H1 (cell line): ENCODE data around the gene NAPA. TPM values are rescaled to one million over a fixed set of nuclear protein-coding genes. Genes with fewer than 3 reads are reported as not detected.

Experiments used
- CTCF ChIA-PET: fragments of 300-600 bp; sonication (Branson Sonifier 250); formaldehyde crosslinking; loops from one replicate; lab custom pipeline; 2021; ENCODE audit not compliant: partially characterized antibody; lab: Charles Lee
- POLR2A ChIA-PET: fragments of 300-600 bp; sonication (Branson Sonifier 250); formaldehyde crosslinking; loops from one replicate; lab custom pipeline; 2021; ENCODE audit warnings: inconsistent platforms; ENCODE audit not compliant: partially characterized antibody; lab: Charles Lee
- DNase-seq, 2 experiments: peaks; one replicate each; pipeline versions ENCODE4 v3.0.0 to v3.0.0-alpha.2; 2010 to 2022; ENCODE audit warnings: low spot score in 2 of 2, low read depth in 1 of 2, mixed read lengths in 1 of 2
- FAIRE-seq: peaks from 2 replicates; lab custom pipeline; 2011; peaks lifted over from hg19 to GRCh38; lab: Jason Lieb, UNC
- H2AFZ ChIP-seq: 2 replicates; pipeline ENCODE4 v1.8.1; 2012; ENCODE audit warnings: low read length, inconsistent platforms
- H2AK5ac ChIP-seq: 2 replicates; pipeline ENCODE4 v1.6.1; 2013; ENCODE audit warnings: low read depth, low read length
- H2BK120ac ChIP-seq: replicated peaks from 2 replicates; pipeline ENCODE3; 2013; ENCODE audit warnings: low read depth, low read length, inconsistent platforms
- H2BK12ac ChIP-seq: 2 replicates; pipeline ENCODE4 v1.6.1; 2013; ENCODE audit warnings: low read depth, low read length
- H2BK15ac ChIP-seq: 2 replicates; pipeline ENCODE4 v1.6.1; 2013; ENCODE audit warnings: low read length
- H2BK20ac ChIP-seq: 2 replicates; pipeline ENCODE4 v1.6.1; 2013; ENCODE audit warnings: low read length
- H2BK5ac ChIP-seq: 2 replicates; pipeline ENCODE4 v1.6.1; 2013; ENCODE audit warnings: low read depth, low read length
- H3K14ac ChIP-seq: 2 replicates; pipeline ENCODE4 v1.6.1; 2013; ENCODE audit warnings: inconsistent platforms; ENCODE audit not compliant: insufficient read length
- H3K18ac ChIP-seq: 2 replicates; pipeline ENCODE4 v1.6.1; 2013; ENCODE audit warnings: low read length; ENCODE audit errors: extremely low read depth
- H3K23ac ChIP-seq: 2 replicates; pipeline ENCODE4 v1.6.1; 2013; ENCODE audit warnings: inconsistent platforms; ENCODE audit not compliant: insufficient read length
- H3K23me2 ChIP-seq: 2 replicates; pipeline ENCODE4 v1.6.1; 2013; ENCODE audit warnings: low read depth, low read length
- H3K27ac ChIP-seq: 2 replicates; pipeline ENCODE4 v1.6.1; 2011; ENCODE audit warnings: low read depth, low read length, inconsistent platforms
- H3K27me3 ChIP-seq, 4 experiments: replicated peaks in 1 of 4; 1 replicate in 1 of 4; 2 replicates in 3 of 4; pipeline versions ENCODE4 v1.6.1 to v1.8.1; 2011 to 2013; ENCODE audit warnings: low read length in 3 of 4, mild to moderate bottlenecking in 3 of 4, inconsistent platforms in 2 of 4, mixed read lengths in 2 of 4, moderate library complexity in 1 of 4; ENCODE audit not compliant: control insufficient read depth in 3 of 4, insufficient read depth in 3 of 4; ENCODE audit errors: extremely low read depth in 1 of 4
- H3K36me3 ChIP-seq, 4 experiments: 2 replicates each; pipeline versions ENCODE4 v1.6.1 to v1.8.1; 2011 to 2013; ENCODE audit warnings: mild to moderate bottlenecking in 4 of 4, low read length in 3 of 4, moderate library complexity in 2 of 4, control low read depth in 1 of 4, inconsistent platforms in 1 of 4; ENCODE audit not compliant: insufficient read depth in 4 of 4, control insufficient read depth in 2 of 4
- H3K4ac ChIP-seq: replicated peaks from 2 replicates; pipeline ENCODE3; 2013; ENCODE audit warnings: low read length, low read depth, mixed read lengths, inconsistent platforms; ENCODE audit not compliant: insufficient read length
- H3K4me1 ChIP-seq, 4 experiments: replicated peaks in 1 of 4; 1 replicate in 1 of 4; 2 replicates in 3 of 4; pipeline versions ENCODE4 v1.6.1 to v1.8.1; 2011 to 2013; ENCODE audit warnings: low read length in 3 of 4, inconsistent platforms in 2 of 4, mixed read lengths in 1 of 4; ENCODE audit not compliant: insufficient read depth in 4 of 4, control insufficient read depth in 3 of 4
- H3K4me2 ChIP-seq, 2 experiments: 2 replicates each; pipeline versions ENCODE4 v1.6.1 to v1.8.1; 2011 to 2013; ENCODE audit warnings: low read depth in 2 of 2, low read length in 2 of 2, control low read depth in 1 of 2, inconsistent platforms in 1 of 2, mild to moderate bottlenecking in 1 of 2; ENCODE audit not compliant: insufficient read depth in 1 of 2
- H3K4me3 ChIP-seq, 4 experiments: fragments of 200-600, 300-600 bp in 1 of 4; sonication (generic), shearing (Covaris generic), sonication (Bioruptor Twin) in 1 of 4; 2 replicates each; pipeline versions ENCODE4 v1.5.1 to v1.8.1; 2011 to 2016; ENCODE audit warnings: low read length in 4 of 4, low read depth in 3 of 4, control low read depth in 2 of 4, inconsistent platforms in 2 of 4, mild to moderate bottlenecking in 2 of 4, mixed read lengths in 1 of 4, moderate library complexity in 1 of 4; ENCODE audit not compliant: insufficient read depth in 2 of 4; ENCODE audit errors: extremely low read depth in 1 of 4
- H3K56ac ChIP-seq: replicated peaks from 2 replicates; pipeline ENCODE3; 2013; ENCODE audit warnings: low read depth, mild to moderate bottlenecking, mixed read lengths, low read length, inconsistent platforms; ENCODE audit not compliant: insufficient read length
- H3K79me1 ChIP-seq: 2 replicates; pipeline ENCODE4 v1.6.1; 2013; ENCODE audit warnings: low read depth, low read length, control low read depth
- H3K79me2 ChIP-seq, 2 experiments: 2 replicates each; pipeline versions ENCODE4 v1.6.1 to v1.8.1; 2012 to 2013; ENCODE audit warnings: low read length in 2 of 2, mild to moderate bottlenecking in 2 of 2, inconsistent platforms in 1 of 2; ENCODE audit not compliant: insufficient read depth in 2 of 2, control insufficient read depth in 1 of 2
- H3K9ac ChIP-seq, 4 experiments: replicated peaks in 1 of 4; 1 replicate in 1 of 4; 2 replicates in 3 of 4; pipeline versions ENCODE4 v1.6.1 to v1.8.1; 2011 to 2013; ENCODE audit warnings: low read depth in 3 of 4, low read length in 3 of 4, control low read depth in 2 of 4, mild to moderate bottlenecking in 2 of 4, moderate library complexity in 2 of 4, inconsistent platforms in 1 of 4; ENCODE audit errors: extremely low read depth in 1 of 4
- H3K9me3 ChIP-seq, 2 experiments: 2 replicates each; pipeline versions ENCODE4 v1.6.1 to v1.8.1; 2012 to 2013; ENCODE audit warnings: mild to moderate bottlenecking in 2 of 2, moderate library complexity in 2 of 2, control low read depth in 1 of 2, inconsistent platforms in 1 of 2, low read depth in 1 of 2, low read length in 1 of 2, mixed read lengths in 1 of 2; ENCODE audit not compliant: insufficient read depth in 2 of 2
- H4K20me1 ChIP-seq, 2 experiments: replicated peaks in 1 of 2; 2 replicates each; pipeline versions ENCODE3 to v1.8.1; 2011 to 2013; ENCODE audit warnings: inconsistent platforms in 2 of 2, low read length in 2 of 2, mild to moderate bottlenecking in 1 of 2; ENCODE audit not compliant: insufficient read depth in 2 of 2, control insufficient read depth in 1 of 2
- H4K5ac ChIP-seq: 2 replicates; pipeline ENCODE4 v1.6.1; 2013; ENCODE audit warnings: low read length, low read depth, mixed read lengths, inconsistent platforms; ENCODE audit not compliant: insufficient read length
- H4K8ac ChIP-seq: 2 replicates; pipeline ENCODE4 v1.8.0; 2013; ENCODE audit warnings: mild to moderate bottlenecking, moderate library complexity, low read length, inconsistent platforms; ENCODE audit not compliant: insufficient read depth; ENCODE audit errors: extremely low read depth
- H4K91ac ChIP-seq: replicated peaks from 2 replicates; pipeline ENCODE3; 2013; ENCODE audit warnings: low read length, mixed read lengths, inconsistent platforms; ENCODE audit not compliant: insufficient read length
- CHD1 ChIP-seq: IDR thresholded peaks from 2 replicates; pipeline ENCODE4 v1.6.1; 2012; ENCODE audit warnings: low read depth, low read length, improper control_type of control experiment
- HDAC2 ChIP-seq, 2 experiments: fragments of 300-600 bp in 1 of 2; sonication (generic) in 1 of 2; IDR thresholded peaks; 2 replicates each; pipeline ENCODE4 v1.6.1; 2011 to 2012; ENCODE audit warnings: low read depth in 2 of 2, low read length in 2 of 2, mild to moderate bottlenecking in 2 of 2, moderate library complexity in 2 of 2, borderline replicate concordance in 1 of 2, inconsistent platforms in 1 of 2
- RBBP5 ChIP-seq: IDR thresholded peaks from 2 replicates; pipeline ENCODE4 v1.7.1; 2012; ENCODE audit warnings: low read depth, mild to moderate bottlenecking, inconsistent platforms, low read length, moderate library complexity, borderline replicate concordance
- SAP30 ChIP-seq: fragments of 300-600 bp; sonication (generic); IDR thresholded peaks from 2 replicates; pipeline ENCODE4 v1.7.1; 2012; ENCODE audit warnings: low read length, moderate library complexity, mild to moderate bottlenecking, inconsistent platforms; ENCODE audit not compliant: insufficient read depth, insufficient replicate concordance
- SP1 ChIP-seq: IDR thresholded peaks from 2 replicates; pipeline ENCODE4 v1.6.1; 2011; ENCODE audit warnings: low read depth, low read length
- ZNF274 ChIP-seq: IDR thresholded peaks from 2 replicates; pipeline ENCODE4 v1.7.0; 2012; ENCODE audit warnings: low read length, borderline replicate concordance; ENCODE audit errors: extremely low read depth
- WGBS, 2 experiments: shearing (Covaris generic) in 1 of 2; methylation state at CpG; one replicate each; pipeline versions ENCODE4 v1.1.6 to v1.1.7; 2013 to 2015; ENCODE audit warnings: low lambda C conversion rate in 2 of 2, mixed read lengths in 2 of 2, inconsistent platforms in 1 of 2, low coverage in 1 of 2, missing lambda C conversion rate in 1 of 2; ENCODE audit not compliant: insufficient replicate concordance in 2 of 2, insufficient coverage in 1 of 2, insufficient read length in 1 of 2; ENCODE audit errors: extremely low coverage in 1 of 2, missing lambda C conversion rate in 1 of 2; 5-methylcytosine and 5-hydroxymethylcytosine counted together
- polyA plus RNA-seq, 7 experiments: library from polyadenylated mRNA; depleted of rRNA in 3 of 7; stranded (reverse) in 5 of 7; unstranded in 2 of 7; fragments of >200 nt in 5 of 7; fragments of 200-250 nt in 2 of 7; gene quantifications; 1 replicate in 5 of 7; 2 replicates in 1 of 7; 4 replicates in 1 of 7; pipeline versions ENCODE4 v1.2.1 to v1.2.3, GENCODE V29; 2011 to 2013; ENCODE audit warnings: missing spikeins in 2 of 7, mixed read lengths in 2 of 7
- total RNA-seq: library from RNA; stranded (reverse); fragmentation: NEBNext Ultra II Directional; extraction: Animal tissue kit (Norgen Biotek cat#: 25700); gene quantifications from 2 replicates; pipeline ENCODE4 v1.2.1, GENCODE V29; 2021
- TF ChIP-seq, protein P1 (sequence below): IDR thresholded peaks from 2 replicates; pipeline ENCODE4 v1.6.1; 2012; ENCODE audit warnings: inconsistent platforms
- TF ChIP-seq, protein P2 (sequence below): IDR thresholded peaks from 2 replicates; pipeline ENCODE4 v1.6.1; 2012; ENCODE audit warnings: low read length, inconsistent platforms
- TF ChIP-seq, protein P3 (sequence below): IDR thresholded peaks from 2 replicates; pipeline ENCODE4 v1.6.1; 2011; ENCODE audit warnings: low read depth, mild to moderate bottlenecking, low read length; ENCODE audit not compliant: insufficient read depth

NAPA gene
- total and polyA plus RNA-seq, 2 of the 8 experiments (the other 6 are each of a cell fraction or from before 2014, with no cell fraction given): 58.5 to 78.2 TPM

DNA sequence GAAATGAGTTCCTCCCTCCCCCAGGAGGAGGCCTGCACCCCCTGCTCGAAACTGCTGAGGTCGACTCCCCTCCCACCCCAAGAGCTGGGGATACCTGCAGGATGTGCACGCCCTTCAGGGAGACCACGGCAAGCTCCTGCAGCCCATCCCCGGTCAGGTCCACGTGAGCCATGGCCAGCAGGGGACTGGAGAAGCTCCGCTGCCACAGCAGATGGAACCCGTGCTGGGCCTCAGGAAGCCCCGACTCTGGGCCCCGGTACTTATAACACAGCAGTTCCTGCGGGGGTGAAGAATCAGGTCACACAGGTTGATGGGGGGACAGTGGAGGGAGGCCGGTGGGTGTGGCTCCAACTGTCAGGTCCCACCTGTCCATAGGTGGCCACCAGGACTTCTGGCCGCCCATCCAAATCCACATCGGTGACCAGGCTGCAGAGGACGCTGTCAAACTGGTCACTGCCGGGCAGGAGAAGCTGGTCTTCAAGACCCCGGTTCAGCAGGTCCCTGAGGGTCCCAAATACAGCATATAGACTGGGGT lies 38.4 kb downstream of the NAPA start:
- Histone ChIP-seq H3K4me1 (peaks cover 0 to 8% (median 3%) of the 10 kb centered on the region in 4 experiments; a peak in 2 of 7 replicates), H3K79me2 (no peaks in the 10 kb centered on the region), H3K23ac (no peak overlapping the region), H2BK12ac (no peak overlapping the region), H3K36me3 (peaks cover 0 to 2% (median under 1%) of the 10 kb centered on the region in 4 experiments; a peak in 1 of 8 replicates), H2BK15ac (no peak overlapping the region), H2AFZ (no peak overlapping the region), H4K8ac (no peak overlapping the region; the same call in 1 of the 2 replicates), H4K91ac (no peak overlapping the region), H3K14ac (no peak overlapping the region), H3K79me1 (no peaks in the 10 kb centered on the region), H3K18ac (no peak overlapping the region), H2AK5ac (no peak overlapping the region), H2BK5ac (no peak overlapping the region), H4K5ac (no peak overlapping the region), H3K9ac (no peak overlapping the region), H3K56ac (no peak overlapping the region), H4K20me1 (peaks cover 0 to 2% of the 10 kb centered on the region in 2 experiments), H3K27me3 (no peaks in the 10 kb centered on the region), H3K23me2 (peaks cover 9% of the 10 kb centered on the region), H3K4me3 (no peak overlapping the region), H3K4me2 (no peak overlapping the region), H3K4ac (no peak overlapping the region), H2BK120ac (no peak overlapping the region), H3K27ac (no peak overlapping the region), H3K9me3 (no peaks in the 10 kb centered on the region), H2BK20ac (no peak overlapping the region)
- ChIA-PET CTCF (interaction anchor here (1.2 to 11.5 kb wide), 6 partner anchors 41 to 312 kb away, joined by 3 to 80 read pairs (median 4); partner anchors contain the start of gene EHD2), POLR2A (interaction anchor here (0.9 to 1.8 kb wide), 3 partner anchors 11 to 48 kb away, joined by 3 to 4 read pairs (median 3); no protein-coding TSS in a partner anchor)
- 92% methylated on average over 15 of the region's 17 CpGs; no CpG with 5 or more reads in 1 of the 2 experiments for WGBS, 2 experiments
- DNase-seq: no peak
- no peak for FAIRE-seq
- no peak for TF ChIP-seq HDAC2 (IDR thresholded peaks at IDR 0.05; ENCODE audit: borderline replicate concordance in 1 of 2, low read depth in 2 of 2, low read length in 2 of 2)
- no peak for TF ChIP-seq ZNF274
- TF ChIP-seq CHD1: no peak
- TF ChIP-seq, protein P1, sequence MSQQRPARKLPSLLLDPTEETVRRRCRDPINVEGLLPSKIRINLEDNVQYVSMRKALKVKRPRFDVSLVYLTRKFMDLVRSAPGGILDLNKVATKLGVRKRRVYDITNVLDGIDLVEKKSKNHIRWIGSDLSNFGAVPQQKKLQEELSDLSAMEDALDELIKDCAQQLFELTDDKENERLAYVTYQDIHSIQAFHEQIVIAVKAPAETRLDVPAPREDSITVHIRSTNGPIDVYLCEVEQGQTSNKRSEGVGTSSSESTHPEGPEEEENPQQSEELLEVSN: no peak
- TF ChIP-seq, protein P2, sequence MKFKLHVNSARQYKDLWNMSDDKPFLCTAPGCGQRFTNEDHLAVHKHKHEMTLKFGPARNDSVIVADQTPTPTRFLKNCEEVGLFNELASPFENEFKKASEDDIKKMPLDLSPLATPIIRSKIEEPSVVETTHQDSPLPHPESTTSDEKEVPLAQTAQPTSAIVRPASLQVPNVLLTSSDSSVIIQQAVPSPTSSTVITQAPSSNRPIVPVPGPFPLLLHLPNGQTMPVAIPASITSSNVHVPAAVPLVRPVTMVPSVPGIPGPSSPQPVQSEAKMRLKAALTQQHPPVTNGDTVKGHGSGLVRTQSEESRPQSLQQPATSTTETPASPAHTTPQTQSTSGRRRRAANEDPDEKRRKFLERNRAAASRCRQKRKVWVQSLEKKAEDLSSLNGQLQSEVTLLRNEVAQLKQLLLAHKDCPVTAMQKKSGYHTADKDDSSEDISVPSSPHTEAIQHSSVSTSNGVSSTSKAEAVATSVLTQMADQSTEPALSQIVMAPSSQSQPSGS: no peak
- no peak for TF ChIP-seq RBBP5
- no peak for TF ChIP-seq SAP30
- TF ChIP-seq SP1: no peak
- TF ChIP-seq, protein P3, sequence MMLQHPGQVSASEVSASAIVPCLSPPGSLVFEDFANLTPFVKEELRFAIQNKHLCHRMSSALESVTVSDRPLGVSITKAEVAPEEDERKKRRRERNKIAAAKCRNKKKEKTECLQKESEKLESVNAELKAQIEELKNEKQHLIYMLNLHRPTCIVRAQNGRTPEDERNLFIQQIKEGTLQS: no peak
